ENCODE measurements around the gene KCTD1.

The KCTD1 gene

GRCh38 chr18:26520974-26521373 is 27.4 kb downstream of the KCTD1 start:
- no peak for TF ChIP-seq ZNF274 (IDR thresholded peaks at IDR 0.05; ENCODE audit: low read depth, low read length)
- H3K4me3 ChIP-seq (ENCODE audit: low read length), result no peak overlapping the region

DNA sequence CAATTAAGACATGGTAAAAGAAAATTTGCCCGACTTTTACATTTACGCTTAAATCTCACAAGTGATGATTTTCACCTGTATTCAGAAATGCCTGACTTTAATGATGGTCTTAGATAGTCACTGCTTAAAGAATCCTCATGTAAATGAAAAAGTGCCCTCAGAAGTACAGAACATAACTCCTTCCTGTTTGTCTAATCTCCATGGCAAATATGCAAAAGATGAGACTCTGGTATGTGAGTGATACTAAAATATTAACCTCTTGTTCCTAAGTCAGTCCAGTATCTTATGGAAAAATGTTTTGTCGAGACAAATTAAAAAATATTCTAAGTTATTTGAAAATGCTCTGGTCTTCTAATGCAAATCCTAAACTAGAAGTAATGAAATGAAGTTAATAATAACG is 29.2 kb downstream of the KCTD1 start:
- TF ChIP-seq ZNF274 (IDR thresholded peaks at IDR 0.05; ENCODE audit: low read depth, low read length), result no peak
- no peak overlapping the region for H3K4me3 ChIP-seq (ENCODE audit: low read length)

DNA sequence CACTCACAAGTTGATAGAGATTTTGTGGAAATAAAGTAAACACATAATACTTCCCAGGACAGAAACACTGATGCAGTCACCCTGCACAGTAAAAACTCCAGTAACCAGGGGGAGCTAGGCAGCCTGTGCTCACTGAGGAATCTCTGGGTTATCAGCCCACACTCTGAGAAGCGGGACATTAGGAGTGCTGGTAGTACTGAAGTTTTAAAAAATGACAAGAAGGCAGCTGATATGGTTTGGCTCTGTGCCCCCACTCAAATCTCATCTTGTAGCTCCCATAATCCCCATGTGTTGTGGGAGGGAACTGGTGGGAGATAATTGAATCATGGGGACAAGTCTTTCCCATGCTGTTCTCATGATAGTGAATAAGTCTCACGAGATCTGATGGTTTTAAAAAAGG is 31.4 kb downstream of the KCTD1 start:
- TF ChIP-seq ZNF274 (IDR thresholded peaks at IDR 0.05; ENCODE audit: low read depth, low read length), result no peak
- no peak overlapping the region for H3K4me3 ChIP-seq (ENCODE audit: low read length)

GRCh38 chr18:26515643-26516487 is 32.5 kb downstream of the KCTD1 start:
- no peak for TF ChIP-seq ZNF274 (IDR thresholded peaks at IDR 0.05; ENCODE audit: low read depth, low read length)

GRCh38 chr18:26511339-26512071 is 36.8 kb downstream of the KCTD1 start:
- no peak overlapping the region for H3K4me3 ChIP-seq (ENCODE audit: low read length)
- no peak for TF ChIP-seq ZNF274 (IDR thresholded peaks at IDR 0.05; ENCODE audit: low read depth, low read length)

More at GRCh38 chr18:26515643-26516487, 32.5 kb downstream of the KCTD1 start:
- H3K4me3 ChIP-seq (ENCODE audit: low read length), result no peak overlapping the region

- TF ChIP-seq ZNF274 (IDR thresholded peaks at IDR 0.05; ENCODE audit: low read depth, low read length), result no peak
- H3K4me3 ChIP-seq (ENCODE audit: low read length), result no peak overlapping the region
Observed at GRCh38 chr18:26510337-26510736, 38.0 kb downstream of the KCTD1 start.

- no peak for TF ChIP-seq ZNF274 (IDR thresholded peaks at IDR 0.05; ENCODE audit: low read depth, low read length)
- H3K4me3 ChIP-seq (ENCODE audit: low read length), result no peak overlapping the region
Observed at GRCh38 chr18:26506012-26506411, 42.3 kb downstream of the KCTD1 start.

GRCh38 chr18:26504831-26505230 is 43.5 kb downstream of the KCTD1 start:
- no peak for TF ChIP-seq ZNF274 (IDR thresholded peaks at IDR 0.05; ENCODE audit: low read depth, low read length)
- no peak overlapping the region for H3K4me3 ChIP-seq (ENCODE audit: low read length)

- no peak for TF ChIP-seq ZNF274 (IDR thresholded peaks at IDR 0.05; ENCODE audit: low read depth, low read length)
Observed at GRCh38 chr18:26503382-26503781, 45.0 kb downstream of the KCTD1 start.

DNA sequence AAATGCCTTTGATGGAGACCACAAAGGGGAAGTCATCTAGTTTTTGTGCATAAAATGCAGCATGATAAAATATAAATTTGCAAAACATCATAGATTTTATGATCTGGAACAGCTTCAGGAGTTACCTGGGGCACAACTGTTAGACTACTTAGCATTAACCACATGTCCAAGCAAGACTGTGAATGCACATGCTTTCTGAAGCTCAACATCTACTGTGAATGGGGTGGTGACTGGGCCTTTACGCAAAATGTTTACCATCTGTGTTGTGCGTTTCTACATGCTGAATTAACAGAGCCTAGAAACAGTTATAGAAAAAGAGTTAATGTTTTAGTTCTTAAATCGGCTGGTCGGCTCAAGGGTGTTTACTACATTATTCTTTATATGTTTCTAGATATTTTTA is 45.5 kb downstream of the KCTD1 start:
- no peak for TF ChIP-seq ZNF274 (IDR thresholded peaks at IDR 0.05; ENCODE audit: low read depth, low read length)
- no peak overlapping the region for H3K4me3 ChIP-seq (ENCODE audit: low read length)

More at GRCh38 chr18:26503382-26503781, 45.0 kb downstream of the KCTD1 start:
- no peak overlapping the region for H3K4me3 ChIP-seq (ENCODE audit: low read length)

DNA sequence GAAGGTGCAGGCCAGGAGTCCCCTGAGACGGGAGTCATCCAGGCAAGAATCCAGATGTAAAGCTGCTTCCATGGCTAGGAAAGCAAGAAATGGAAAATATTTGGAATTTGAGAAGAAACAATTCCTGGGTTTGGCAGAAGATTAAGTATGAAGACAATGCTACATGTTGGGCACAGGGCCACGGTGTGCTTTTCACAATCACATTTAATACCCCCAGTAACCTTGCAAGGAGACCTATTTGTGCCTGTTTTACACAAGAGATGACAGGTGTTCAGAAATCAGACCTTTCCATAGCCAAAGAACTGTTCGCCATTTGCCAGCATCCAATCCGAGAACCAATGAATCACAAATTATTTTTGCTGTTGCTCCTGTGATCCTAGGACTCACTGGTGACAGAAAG is 50.5 kb downstream of the KCTD1 start:
- no peak overlapping the region for H3K4me3 ChIP-seq (ENCODE audit: low read length)
- TF ChIP-seq ZNF274 (IDR thresholded peaks at IDR 0.05; ENCODE audit: low read depth, low read length), result no peak

GRCh38 chr18:26496528-26496927 is 51.8 kb downstream of the KCTD1 start:
- H3K4me3 ChIP-seq (ENCODE audit: low read length), result no peak overlapping the region
- TF ChIP-seq ZNF274 (IDR thresholded peaks at IDR 0.05; ENCODE audit: low read depth, low read length), result no peak

GRCh38 chr18:26495287-26495686 is 53.1 kb downstream of the KCTD1 start:
- no peak overlapping the region for H3K4me3 ChIP-seq (ENCODE audit: low read length)
- TF ChIP-seq ZNF274 (IDR thresholded peaks at IDR 0.05; ENCODE audit: low read depth, low read length), result no peak

GRCh38 chr18:26493021-26493420 is 55.3 kb downstream of the KCTD1 start:
- H3K4me3 ChIP-seq (ENCODE audit: low read length), result no peak overlapping the region
- no peak for TF ChIP-seq ZNF274 (IDR thresholded peaks at IDR 0.05; ENCODE audit: low read depth, low read length)
